Kidney (tissue), 14 donors: Measurements from ENCODE around the gene KLF6. TPM values are rescaled to one million over a fixed set of nuclear protein-coding genes. Genes with fewer than 3 reads are reported as not detected.

Source experiments
- DNase-seq, 5 donors: peaks; one replicate each; pipeline ENCODE4 v3.0.0-alpha.2; 2013 to 2020
- FAIRE-seq: peaks from 2 replicates; lab custom pipeline; 2012; peaks lifted over from hg19 to GRCh38; lab: Jason Lieb, UNC
- H3K27ac ChIP-seq, 2 donors: one replicate each; pipeline ENCODE4 v1.7.0; 2013; ENCODE audit warnings: low read depth in 2 of 2, low read length in 2 of 2, inconsistent platforms in 1 of 2
- H3K27me3 ChIP-seq: one replicate; pipeline ENCODE4 v1.7.1; 2013; ENCODE audit warnings: low read length, inconsistent platforms; ENCODE audit not compliant: control insufficient read depth, insufficient read depth
- H3K36me3 ChIP-seq, 3 donors: one replicate each; pipeline versions ENCODE4 v1.7.0 to v1.7.1; 2013; ENCODE audit warnings: low read length in 3 of 3, control low read depth in 1 of 3, inconsistent platforms in 1 of 3; ENCODE audit not compliant: insufficient read depth in 3 of 3, control insufficient read depth in 2 of 3
- H3K4me1 ChIP-seq, 3 donors: one replicate each; pipeline versions ENCODE4 v1.7.0 to v1.7.1; 2013; ENCODE audit warnings: low read length in 3 of 3, inconsistent platforms in 1 of 3, low read depth in 1 of 3; ENCODE audit not compliant: control insufficient read depth in 2 of 3, insufficient read depth in 2 of 3
- H3K4me3 ChIP-seq, 3 donors: one replicate each; pipeline versions ENCODE4 v1.7.0 to v1.8.1; 2013; ENCODE audit warnings: low read length in 3 of 3, control low read depth in 1 of 3, inconsistent platforms in 1 of 3
- H3K9ac ChIP-seq, 3 donors: one replicate each; pipeline versions ENCODE4 v1.7.0 to v1.7.1; 2013; ENCODE audit warnings: low read length in 3 of 3, control low read depth in 1 of 3, inconsistent platforms in 1 of 3
- H3K9me3 ChIP-seq, 3 donors: one replicate each; pipeline versions ENCODE4 v1.7.0 to v1.7.1; 2013; ENCODE audit warnings: low read length in 3 of 3, control low read depth in 1 of 3, inconsistent platforms in 1 of 3; ENCODE audit not compliant: control insufficient read depth in 2 of 3, insufficient read depth in 1 of 3
- CTCF ChIP-seq: IDR thresholded peaks from 3 replicates; pipeline ENCODE4 v1.5.1; 2012; ENCODE audit warnings: mild to moderate bottlenecking, moderate library complexity, borderline replicate concordance; ENCODE audit not compliant: insufficient read depth; ENCODE audit errors: extremely low read depth
- intact Hi-C: fragments of 100-400 bp; cut with DNase I; formaldehyde crosslinking; loops from one replicate; pipeline ENCODE4 v1.11.1; 2022
- polyA plus RNA-seq: library from polyadenylated mRNA; stranded (reverse); fragments of 350-450 nt; fragmentation: Illumina TruSeq; extraction: RNeasy Lipid Tissue Mini Kit (QIAGEN cat#74804); gene quantifications from one replicate; pipeline ENCODE4 v1.2.3, GENCODE V29; 2014; ENCODE audit warnings: low read depth, low replicate concordance; ENCODE audit not compliant: insufficient read depth
- total RNA-seq: library from RNA; stranded (reverse); fragmentation: NEBNext Ultra II Directional; extraction: Animal tissue kit (Norgen Biotek cat#: 25700); gene quantifications from one replicate; pipeline ENCODE4 v1.2.1, GENCODE V29; 2021
- donor health status: control.
- donor health status: control.
- donor health status: control.
- donor health status: control.
- donor health status: control.
- donor health status: DM: yes; HTN: yes; CAD: no.
- donor health status: Normal renal cell carcinoma (clear cell type).

The KLF6 gene
- total and polyA plus RNA-seq, 2 donors from 2014 or later: 27.8 to 230 TPM

GRCh38 chr10:3749011-3749410 lies 36.0 kb downstream of the KLF6 start:
- intact Hi-C loops: no loop called here
- H3K27ac ChIP-seq: no peak overlapping the region

GRCh38 chr10:3748484-3748883 lies 36.5 kb downstream of the KLF6 start:
- Histone ChIP-seq H3K27ac (no peak overlapping the region), H3K27me3 (no peaks in the 10 kb centered on the region), H3K4me1 (peaks cover 2 to 11% (median 9%) of the 10 kb centered on the region in 3 donors), H3K9ac (no peak overlapping the region), H3K4me3 (no peak overlapping the region), H3K9me3 (no peaks in the 10 kb centered on the region), H3K36me3 (no peaks in the 10 kb centered on the region)
- no peak for FAIRE-seq
- no peak for TF ChIP-seq CTCF
- DNase-seq: peak in 1 of 5 donors; percentile 15
- intact Hi-C loops: no loop called here

More at GRCh38 chr10:3749011-3749410, 36.0 kb downstream of the KLF6 start:
- Histone ChIP-seq H3K4me3 (no peak overlapping the region), H3K9me3 (no peaks in the 10 kb centered on the region), H3K4me1 (peaks cover 2 to 11% (median 9%) of the 10 kb centered on the region in 3 donors), H3K9ac (no peak overlapping the region), H3K36me3 (no peaks in the 10 kb centered on the region), H3K27me3 (no peaks in the 10 kb centered on the region)
- no peak for TF ChIP-seq CTCF
- DNase-seq: no peak
- no peak for FAIRE-seq

GRCh38 chr10:3747984-3748383 lies 37.0 kb downstream of the KLF6 start:
- H3K4me3 ChIP-seq: no peak overlapping the region
- no peak overlapping the region for H3K27ac ChIP-seq
- intact Hi-C loops: no loop called here
- no peaks in the 10 kb centered on the region for H3K9me3 ChIP-seq
- peaks cover 2 to 11% (median 9%) of the 10 kb centered on the region in 3 donors for H3K4me1 ChIP-seq
- TF ChIP-seq CTCF: no peak
- no peak overlapping the region for H3K9ac ChIP-seq
- DNase-seq (no peak), FAIRE-seq (no peak)
- no peaks in the 10 kb centered on the region for H3K27me3 ChIP-seq
- no peaks in the 10 kb centered on the region for H3K36me3 ChIP-seq
